ENCODE results near the gene SEZ6.
A peak's percentile ranks its signal among the peaks of the same experiment; 100 is the strongest.

DNA sequence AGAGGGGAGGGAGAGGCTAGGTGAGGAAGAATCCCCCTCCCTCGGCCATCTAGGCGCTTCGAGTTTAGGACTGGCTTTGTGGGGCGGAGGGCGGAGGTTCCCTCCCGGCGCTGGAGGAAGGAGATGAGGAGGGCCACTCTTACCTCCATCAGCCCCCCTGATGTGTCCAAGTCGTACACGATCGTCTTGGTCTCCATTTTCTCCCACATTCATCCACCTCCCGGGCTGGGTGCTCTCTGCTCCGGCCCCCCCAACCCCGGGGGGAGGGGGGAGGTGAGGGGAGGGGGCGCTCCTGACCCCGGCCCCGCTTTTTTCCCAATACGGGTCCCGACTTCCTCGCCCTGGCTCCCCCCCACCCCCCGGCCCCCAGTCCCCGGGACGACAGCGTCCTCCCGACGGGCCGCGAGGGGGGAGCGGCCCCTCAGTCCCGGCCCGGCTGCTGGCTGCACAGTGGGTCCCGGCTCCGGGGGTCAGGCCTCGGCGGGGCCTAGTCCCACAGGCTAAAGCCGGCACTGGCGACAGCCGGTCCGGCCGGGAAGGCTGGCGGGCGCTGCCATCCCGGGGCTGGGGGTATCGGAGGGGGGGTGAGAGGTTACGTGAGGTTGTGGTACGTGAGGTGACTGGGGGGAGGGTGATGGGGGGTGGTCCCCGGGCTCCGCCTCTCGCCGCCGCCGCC, 54.9 kb downstream of the SEZ6 start:
- TF ChIP-seq POLR2A (IDR thresholded peaks at IDR 0.05), result peak; percentile 39
- TF ChIP-seq, protein P1, sequence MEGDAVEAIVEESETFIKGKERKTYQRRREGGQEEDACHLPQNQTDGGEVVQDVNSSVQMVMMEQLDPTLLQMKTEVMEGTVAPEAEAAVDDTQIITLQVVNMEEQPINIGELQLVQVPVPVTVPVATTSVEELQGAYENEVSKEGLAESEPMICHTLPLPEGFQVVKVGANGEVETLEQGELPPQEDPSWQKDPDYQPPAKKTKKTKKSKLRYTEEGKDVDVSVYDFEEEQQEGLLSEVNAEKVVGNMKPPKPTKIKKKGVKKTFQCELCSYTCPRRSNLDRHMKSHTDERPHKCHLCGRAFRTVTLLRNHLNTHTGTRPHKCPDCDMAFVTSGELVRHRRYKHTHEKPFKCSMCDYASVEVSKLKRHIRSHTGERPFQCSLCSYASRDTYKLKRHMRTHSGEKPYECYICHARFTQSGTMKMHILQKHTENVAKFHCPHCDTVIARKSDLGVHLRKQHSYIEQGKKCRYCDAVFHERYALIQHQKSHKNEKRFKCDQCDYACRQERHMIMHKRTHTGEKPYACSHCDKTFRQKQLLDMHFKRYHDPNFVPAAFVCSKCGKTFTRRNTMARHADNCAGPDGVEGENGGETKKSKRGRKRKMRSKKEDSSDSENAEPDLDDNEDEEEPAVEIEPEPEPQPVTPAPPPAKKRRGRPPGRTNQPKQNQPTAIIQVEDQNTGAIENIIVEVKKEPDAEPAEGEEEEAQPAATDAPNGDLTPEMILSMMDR (IDR thresholded peaks at IDR 0.05), result no peak

All from breast epithelium (tissue), 3 donors.